ENCODE data around the gene SMC1A. TPM values are rescaled to one million over a fixed set of nuclear protein-coding genes. Genes with fewer than 3 reads are reported as not detected.

SMC1A gene
- total RNA-seq, 1 donor from 2014 or later = 35.9 TPM

DNA sequence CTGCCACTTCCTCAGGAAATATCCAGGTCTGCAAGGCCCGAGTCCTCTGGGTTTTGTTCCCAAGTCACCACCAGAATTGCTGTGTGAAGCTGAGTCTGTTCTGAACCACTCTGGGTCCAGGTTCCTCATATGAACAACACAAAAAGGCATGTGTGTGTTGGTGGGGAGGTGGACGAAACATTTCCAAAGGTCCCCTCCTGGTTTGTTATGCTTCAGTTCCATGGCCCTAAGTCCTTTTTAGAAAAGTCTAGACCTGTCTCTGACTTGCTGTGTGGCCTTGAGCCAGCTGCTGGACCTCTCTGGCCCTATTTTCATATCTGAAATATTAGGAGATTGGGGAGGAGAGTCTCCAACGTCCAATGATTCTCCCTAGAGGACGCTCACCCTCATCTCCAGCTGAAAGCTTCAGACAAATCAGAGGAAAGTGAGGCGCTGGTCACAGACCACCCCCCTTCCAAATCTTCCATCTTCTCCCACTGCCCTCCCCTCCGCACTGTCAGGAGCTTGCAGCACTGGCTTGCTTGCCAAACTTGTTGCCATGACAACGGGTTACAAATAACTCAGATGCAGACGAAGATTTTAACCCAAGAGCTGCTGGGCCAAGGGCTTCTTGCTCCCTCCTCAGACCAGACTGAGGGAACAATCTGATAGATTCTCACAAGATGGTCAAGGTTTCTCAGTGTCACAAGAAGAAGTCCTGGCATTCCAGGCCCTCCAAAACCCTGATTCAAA, 64.5 kb downstream of the SMC1A start:
- intact Hi-C loops (cut with micrococcal nuclease) = no loop called here
- Histone ChIP-seq H3K27ac (replicated peaks) (no peak overlapping the region), H3K27me3 (ENCODE audit: low read depth) (no peaks in the 10 kb centered on the region), H3K4me1 (no peaks in the 10 kb centered on the region), H3K4me3 (no peak overlapping the region), H3K9me3 (replicated peaks) (no peaks in the 10 kb centered on the region), H3K36me3 (no peaks in the 10 kb centered on the region)
- DNase-seq = no peak
- TF ChIP-seq, protein P1, sequence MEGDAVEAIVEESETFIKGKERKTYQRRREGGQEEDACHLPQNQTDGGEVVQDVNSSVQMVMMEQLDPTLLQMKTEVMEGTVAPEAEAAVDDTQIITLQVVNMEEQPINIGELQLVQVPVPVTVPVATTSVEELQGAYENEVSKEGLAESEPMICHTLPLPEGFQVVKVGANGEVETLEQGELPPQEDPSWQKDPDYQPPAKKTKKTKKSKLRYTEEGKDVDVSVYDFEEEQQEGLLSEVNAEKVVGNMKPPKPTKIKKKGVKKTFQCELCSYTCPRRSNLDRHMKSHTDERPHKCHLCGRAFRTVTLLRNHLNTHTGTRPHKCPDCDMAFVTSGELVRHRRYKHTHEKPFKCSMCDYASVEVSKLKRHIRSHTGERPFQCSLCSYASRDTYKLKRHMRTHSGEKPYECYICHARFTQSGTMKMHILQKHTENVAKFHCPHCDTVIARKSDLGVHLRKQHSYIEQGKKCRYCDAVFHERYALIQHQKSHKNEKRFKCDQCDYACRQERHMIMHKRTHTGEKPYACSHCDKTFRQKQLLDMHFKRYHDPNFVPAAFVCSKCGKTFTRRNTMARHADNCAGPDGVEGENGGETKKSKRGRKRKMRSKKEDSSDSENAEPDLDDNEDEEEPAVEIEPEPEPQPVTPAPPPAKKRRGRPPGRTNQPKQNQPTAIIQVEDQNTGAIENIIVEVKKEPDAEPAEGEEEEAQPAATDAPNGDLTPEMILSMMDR (IDR thresholded peaks at IDR 0.05; ENCODE audit: borderline replicate concordance) = no peak

DNA sequence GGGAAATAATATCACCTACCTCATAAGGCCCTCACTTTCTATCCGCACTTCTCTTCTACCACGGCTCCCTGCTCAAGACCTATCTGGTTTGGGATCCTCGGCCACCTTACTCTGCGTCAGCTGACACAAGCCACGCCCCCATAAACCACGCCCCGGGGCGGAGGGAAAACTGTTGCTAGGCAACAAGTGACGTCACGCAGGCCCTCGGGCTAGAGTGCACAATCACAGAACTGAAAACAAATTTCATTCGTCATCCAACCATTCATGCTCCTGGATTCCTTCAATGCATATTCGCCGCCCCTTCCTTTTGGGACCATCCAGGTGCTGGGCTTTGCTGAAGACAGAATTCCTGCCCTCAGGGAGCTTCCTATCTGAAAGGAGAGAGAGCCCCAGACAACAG, 66.3 kb downstream of the SMC1A start:
- H3K9me3 ChIP-seq (replicated peaks) = no peaks in the 10 kb centered on the region
- H3K27ac ChIP-seq (replicated peaks) = no peak overlapping the region
- no peaks in the 10 kb centered on the region for H3K4me1 ChIP-seq
- H3K27me3 ChIP-seq (ENCODE audit: low read depth) = no peaks in the 10 kb centered on the region
- intact Hi-C loops (cut with micrococcal nuclease) = no loop called here
- H3K36me3 ChIP-seq = no peaks in the 10 kb centered on the region
- no peak overlapping the region for H3K4me3 ChIP-seq
- no peak for DNase-seq
- TF ChIP-seq, protein P1 (IDR thresholded peaks at IDR 0.05; ENCODE audit: borderline replicate concordance) = no peak

DNA sequence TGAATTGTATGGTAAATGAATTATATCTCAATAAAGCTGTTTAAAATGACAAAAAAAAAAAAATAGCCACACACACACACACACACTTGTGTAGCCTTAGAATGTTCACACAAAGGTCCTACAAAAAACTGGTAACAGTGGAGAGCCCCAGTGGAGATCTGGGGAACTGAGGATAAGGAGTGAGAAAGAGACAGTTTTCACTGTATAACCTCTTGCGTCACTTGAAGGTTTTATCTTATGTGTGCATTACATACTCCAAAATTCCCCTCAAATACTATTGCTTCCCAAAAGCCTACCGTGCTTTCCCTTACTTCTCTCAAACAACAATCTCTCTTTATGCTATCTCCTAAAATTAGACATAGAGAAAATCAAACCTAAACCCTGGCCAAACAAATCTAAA, 67.8 kb downstream of the SMC1A start:
- DNase-seq = no peak
- TF ChIP-seq, protein P1 (IDR thresholded peaks at IDR 0.05; ENCODE audit: borderline replicate concordance) = no peak
- H3K27me3 ChIP-seq (ENCODE audit: low read depth) = no peaks in the 10 kb centered on the region
- H3K27ac ChIP-seq (replicated peaks) = no peak overlapping the region
- H3K4me1 ChIP-seq = no peaks in the 10 kb centered on the region
- H3K4me3 ChIP-seq = no peak overlapping the region
- no peaks in the 10 kb centered on the region for H3K9me3 ChIP-seq (replicated peaks)
- no peaks in the 10 kb centered on the region for H3K36me3 ChIP-seq
- intact Hi-C loops (cut with micrococcal nuclease) = no loop called here

DNA sequence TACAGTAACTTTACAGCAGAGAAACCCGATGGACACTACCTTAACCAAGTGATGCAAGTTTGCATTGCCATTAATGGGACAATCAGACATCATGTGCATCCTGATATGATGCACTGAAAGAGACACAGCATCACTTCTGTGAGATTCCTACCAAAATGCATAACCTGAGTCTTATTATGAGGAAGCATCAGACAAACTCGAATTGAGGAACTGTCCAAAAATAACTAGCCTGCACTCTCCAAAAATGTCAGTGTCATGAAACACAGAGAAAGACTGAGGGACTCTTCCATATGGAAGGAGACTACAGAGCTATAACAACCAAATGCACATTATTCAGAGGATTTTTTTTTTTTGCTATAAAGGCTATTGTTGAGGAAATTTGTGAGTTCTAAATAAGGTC, 74.5 kb downstream of the SMC1A start:
- H3K27me3 ChIP-seq (ENCODE audit: low read depth) = no peaks in the 10 kb centered on the region
- no peak overlapping the region for H3K27ac ChIP-seq (replicated peaks)
- DNase-seq = no peak
- H3K4me1 ChIP-seq = no peaks in the 10 kb centered on the region
- no peak overlapping the region for H3K4me3 ChIP-seq
- TF ChIP-seq, protein P1 (IDR thresholded peaks at IDR 0.05; ENCODE audit: borderline replicate concordance) = no peak
- intact Hi-C loops (cut with micrococcal nuclease) = no loop called here
- H3K9me3 ChIP-seq (replicated peaks) = no peaks in the 10 kb centered on the region
- H3K36me3 ChIP-seq = no peaks in the 10 kb centered on the region

DNA sequence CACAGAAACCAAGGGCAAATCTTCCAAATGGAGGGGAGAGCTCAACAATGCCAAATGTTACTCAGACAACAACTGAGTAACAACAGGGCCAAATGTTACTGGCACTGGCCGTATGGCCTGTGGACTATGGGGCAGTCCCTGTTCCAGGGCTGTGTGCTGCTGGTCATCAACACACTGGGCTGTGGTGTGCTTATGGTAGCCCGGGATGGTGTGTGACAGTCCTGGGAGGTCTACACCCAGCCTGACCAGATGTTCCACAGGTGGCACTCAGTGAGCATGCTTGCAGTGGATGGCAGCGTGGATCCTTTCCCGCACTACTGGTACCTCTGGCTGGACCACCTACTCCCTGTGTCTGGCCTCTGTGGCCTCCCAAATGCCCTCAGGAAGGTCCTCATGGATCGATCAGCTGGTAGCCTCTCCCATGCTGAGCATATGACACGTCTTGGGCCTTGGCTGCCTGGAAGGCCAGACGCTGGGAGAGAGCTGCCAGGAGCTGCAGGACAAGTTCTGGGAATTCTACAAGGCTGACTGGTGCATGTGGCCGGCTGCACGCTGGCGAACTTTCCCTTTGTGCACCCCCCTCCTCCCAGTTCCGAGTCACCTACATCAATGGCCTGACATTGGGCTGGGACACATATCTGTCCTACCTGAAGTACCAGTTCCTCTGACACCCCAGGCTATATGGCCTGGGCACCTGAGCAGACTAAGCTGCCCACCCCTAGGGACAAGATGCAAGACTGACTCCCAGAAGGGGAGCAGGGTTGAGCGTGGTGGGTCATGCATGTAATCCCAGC, 81.4 kb downstream of the SMC1A start:
- Histone ChIP-seq H3K4me1 (no peaks in the 10 kb centered on the region), H3K27me3 (ENCODE audit: low read depth) (no peaks in the 10 kb centered on the region), H3K9me3 (replicated peaks) (no peaks in the 10 kb centered on the region), H3K4me3 (no peak overlapping the region), H3K36me3 (no peaks in the 10 kb centered on the region), H3K27ac (replicated peaks) (no peak overlapping the region)
- intact Hi-C loops (cut with micrococcal nuclease) = no loop called here
- DNase-seq = no peak
- TF ChIP-seq, protein P1 (IDR thresholded peaks at IDR 0.05; ENCODE audit: borderline replicate concordance) = no peak

All from left ventricle myocardium inferior (tissue), 1 donor.